Raji (cell line): ENCODE measurements around the gene CXCL5.

ENCODE experiments used
- POLR2A ChIP-seq: IDR thresholded peaks from 2 replicates; pipeline ENCODE4 v1.6.1; 2011; ENCODE audit warnings: low read depth, low read length, control low read depth; ENCODE audit not compliant: insufficient read depth

Gene CXCL5

GRCh38 chr4:73988061-73988460 is 10.4 kb downstream of the CXCL5 start, which contains the start of gene PPBP:
TSS of gene PPBP (minus strand) at chr4:73988190. CDS start at chr4:73988103, 87 bp downstream.
- no peak for TF ChIP-seq POLR2A

- TF ChIP-seq POLR2A: no peak
These were observed 13.0 kb downstream of the CXCL5 start for GRCh38 chr4:73985528-73985852.

- TF ChIP-seq POLR2A: no peak
These were observed 13.5 kb downstream of the CXCL5 start for GRCh38 chr4:73984736-73985527.

GRCh38 chr4:73979407-73979957 is 19.0 kb downstream of the CXCL5 start:
- TF ChIP-seq POLR2A: no peak

GRCh38 chr4:73978886-73979285 is 19.6 kb downstream of the CXCL5 start:
- no peak for TF ChIP-seq POLR2A

GRCh38 chr4:73976716-73977115 is 21.8 kb downstream of the CXCL5 start:
- no peak for TF ChIP-seq POLR2A

- TF ChIP-seq POLR2A: no peak
These were observed 22.3 kb downstream of the CXCL5 start for GRCh38 chr4:73976217-73976616.

- no peak for TF ChIP-seq POLR2A
These were observed 24.1 kb downstream of the CXCL5 start for GRCh38 chr4:73974352-73974751.

- TF ChIP-seq POLR2A: no peak
These were observed 27.5 kb downstream of the CXCL5 start for GRCh38 chr4:73970945-73971344.

GRCh38 chr4:73970011-73970410 is 28.5 kb downstream of the CXCL5 start:
- TF ChIP-seq POLR2A: no peak

- no peak for TF ChIP-seq POLR2A
These were observed 30.6 kb downstream of the CXCL5 start for GRCh38 chr4:73967866-73968265.

GRCh38 chr4:73964862-73965611 is 33.4 kb downstream of the CXCL5 start:
- no peak for TF ChIP-seq POLR2A

- no peak for TF ChIP-seq POLR2A
These were observed 35.8 kb downstream of the CXCL5 start for GRCh38 chr4:73962724-73963123.

GRCh38 chr4:73952352-73952751 is 46.1 kb downstream of the CXCL5 start:
- no peak for TF ChIP-seq POLR2A

- no peak for TF ChIP-seq POLR2A
These were observed 49.3 kb downstream of the CXCL5 start for GRCh38 chr4:73948990-73949706.
